WI38 (cell line): ENCODE results near the gene ENAH.
"Not testable (repeated sequence)": the region's sequence is repeated elsewhere in the genome, so short reads cannot be mapped to it uniquely, and the experiment has no call there.

Experiments used
- H3K4me3 ChIP-seq: 2 replicates; pipeline ENCODE4 v1.5.1; 2011; ENCODE audit warnings: low read depth, mild to moderate bottlenecking, control low read depth, low read length
- TF ChIP-seq, protein P1 (sequence below): IDR thresholded peaks from 2 replicates; pipeline ENCODE4 v1.5.1; 2012; ENCODE audit warnings: low read depth, mild to moderate bottlenecking, control low read depth, low read length

Gene ENAH

DNA sequence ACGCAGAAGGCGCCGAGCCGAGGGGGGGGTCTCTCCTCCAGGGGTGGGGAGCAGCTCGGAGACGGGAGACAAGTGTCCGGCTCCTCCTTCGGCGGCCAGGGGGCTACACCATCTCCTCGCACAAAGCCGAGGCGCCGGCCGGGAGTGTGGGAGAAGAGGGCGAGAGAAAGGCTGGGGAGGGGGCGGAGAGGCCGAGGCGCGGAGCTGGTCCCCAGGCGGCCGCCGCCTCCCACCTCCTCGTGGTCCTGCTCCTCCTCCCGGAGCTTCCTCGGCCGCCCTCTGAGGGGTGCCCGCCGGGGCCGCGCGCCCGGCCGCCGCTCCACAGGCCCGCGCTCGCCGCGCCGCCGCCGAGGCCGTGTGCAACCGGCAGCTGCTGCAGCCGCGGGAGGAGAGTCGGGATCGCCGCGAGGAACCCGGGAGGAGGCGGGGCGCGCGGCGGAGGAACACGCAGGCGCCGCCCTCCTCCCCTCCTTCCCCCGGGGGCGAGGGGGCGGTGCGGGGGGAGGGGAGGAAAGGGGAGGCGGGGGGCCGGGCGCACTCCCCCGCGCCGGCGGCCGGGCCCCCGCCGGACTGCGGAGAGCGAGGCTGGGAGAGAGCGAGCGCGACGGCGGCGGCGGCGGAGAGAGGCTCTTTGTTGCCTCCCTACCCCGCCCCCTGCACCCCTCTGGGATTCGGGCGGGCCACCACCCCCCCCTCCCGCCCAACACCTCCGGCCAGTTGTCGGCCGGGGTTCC is at the start of gene ENAH:
Gene ENAH (minus strand): TSS at position 395 of the 734 bp plus-strand sequence. CDS start 433 bp downstream, outside the sequence.
- TF ChIP-seq, protein P1, sequence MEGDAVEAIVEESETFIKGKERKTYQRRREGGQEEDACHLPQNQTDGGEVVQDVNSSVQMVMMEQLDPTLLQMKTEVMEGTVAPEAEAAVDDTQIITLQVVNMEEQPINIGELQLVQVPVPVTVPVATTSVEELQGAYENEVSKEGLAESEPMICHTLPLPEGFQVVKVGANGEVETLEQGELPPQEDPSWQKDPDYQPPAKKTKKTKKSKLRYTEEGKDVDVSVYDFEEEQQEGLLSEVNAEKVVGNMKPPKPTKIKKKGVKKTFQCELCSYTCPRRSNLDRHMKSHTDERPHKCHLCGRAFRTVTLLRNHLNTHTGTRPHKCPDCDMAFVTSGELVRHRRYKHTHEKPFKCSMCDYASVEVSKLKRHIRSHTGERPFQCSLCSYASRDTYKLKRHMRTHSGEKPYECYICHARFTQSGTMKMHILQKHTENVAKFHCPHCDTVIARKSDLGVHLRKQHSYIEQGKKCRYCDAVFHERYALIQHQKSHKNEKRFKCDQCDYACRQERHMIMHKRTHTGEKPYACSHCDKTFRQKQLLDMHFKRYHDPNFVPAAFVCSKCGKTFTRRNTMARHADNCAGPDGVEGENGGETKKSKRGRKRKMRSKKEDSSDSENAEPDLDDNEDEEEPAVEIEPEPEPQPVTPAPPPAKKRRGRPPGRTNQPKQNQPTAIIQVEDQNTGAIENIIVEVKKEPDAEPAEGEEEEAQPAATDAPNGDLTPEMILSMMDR: no peak
- peak within 1 kb of the TSS; percentile 77 for H3K4me3 ChIP-seq

DNA sequence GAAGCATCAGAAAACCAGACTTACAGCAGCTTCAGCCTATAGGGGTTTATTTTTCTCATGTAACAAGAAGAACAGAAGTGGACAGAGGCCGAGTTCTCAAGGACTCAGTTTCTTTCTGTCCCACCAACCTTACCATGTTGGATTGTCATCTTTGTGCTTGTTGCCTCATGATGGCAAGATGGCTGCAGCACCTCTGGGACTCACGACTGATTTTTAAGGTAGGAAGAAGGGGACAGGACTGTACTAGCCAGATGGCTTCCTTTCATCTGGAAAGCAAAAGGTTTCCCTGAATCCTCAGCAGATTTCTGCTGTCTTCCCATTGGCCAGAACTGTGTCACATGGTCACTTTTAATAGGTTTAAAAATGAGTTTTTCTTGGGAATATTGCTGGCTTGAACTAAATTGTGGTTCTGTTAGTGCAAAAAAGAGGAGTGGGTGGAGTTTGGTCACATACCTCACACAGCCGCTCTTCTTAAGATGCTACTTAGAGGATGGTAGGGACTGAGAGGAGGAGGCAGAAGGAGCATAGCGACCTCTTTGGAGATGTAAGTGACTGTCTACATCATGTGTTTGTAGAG is 48.1 kb upstream of the ENAH start:
- H3K4me3 ChIP-seq: peak overlapping the region; percentile 13; the same call in 1 of the 2 replicates
- TF ChIP-seq, protein P1: no peak

DNA sequence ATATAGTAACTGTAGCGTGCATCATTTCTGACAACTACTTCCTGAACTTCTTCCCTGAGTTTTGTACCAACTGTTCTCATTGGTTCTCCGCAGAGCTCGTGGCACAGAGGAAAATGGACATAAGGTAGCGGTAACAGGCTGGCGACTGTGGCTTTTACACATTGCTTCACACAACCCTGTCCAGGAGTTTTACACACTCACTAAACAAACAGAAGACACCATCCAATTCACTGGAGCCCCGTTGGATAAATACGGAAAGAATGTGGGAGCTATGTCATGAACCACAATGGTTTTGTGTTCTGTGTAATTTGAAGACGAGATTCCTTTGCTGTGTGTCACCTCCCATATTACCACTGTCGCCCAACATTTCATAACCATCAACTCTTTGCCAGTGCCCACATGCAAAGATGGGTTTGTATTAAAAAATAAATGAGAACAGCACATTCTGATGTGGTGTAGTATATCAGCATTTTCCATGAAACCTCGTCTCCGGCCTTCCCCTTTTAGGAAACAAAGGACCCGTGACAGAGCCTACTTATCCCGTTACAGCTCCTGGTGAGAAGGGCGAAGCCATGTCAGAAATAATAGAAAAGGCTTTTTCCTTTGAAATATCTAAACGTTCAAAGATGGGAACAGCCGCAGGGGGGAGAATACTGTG is 47.4 kb upstream of the ENAH start:
- peak overlapping the region; percentile 13; the same call in 1 of the 2 replicates for H3K4me3 ChIP-seq
- TF ChIP-seq, protein P1: no peak

GRCh38 chr1:225699336-225699735 is 46.4 kb upstream of the ENAH start:
- H3K4me3 ChIP-seq: no peak overlapping the region
- TF ChIP-seq, protein P1: no peak

DNA sequence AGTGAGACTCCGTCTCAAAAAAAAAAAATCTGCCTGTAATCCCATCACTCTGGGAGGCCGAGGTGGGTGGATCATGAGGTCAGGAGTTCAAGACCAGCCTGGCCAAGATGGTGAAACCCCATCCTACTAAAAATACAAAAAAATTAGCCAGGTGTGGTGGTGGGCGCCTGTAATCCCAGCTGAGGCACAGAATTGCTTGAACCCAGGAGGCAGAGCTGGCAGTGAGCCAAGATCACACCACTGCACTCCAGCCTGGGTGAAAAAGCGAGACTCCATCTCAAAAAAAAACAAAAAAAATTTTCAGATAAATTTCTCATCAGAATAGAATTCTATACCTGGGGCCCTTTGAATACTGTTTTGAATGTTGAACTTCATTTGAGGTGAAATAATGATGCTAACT is 45.3 kb upstream of the ENAH start:
- H3K4me3 ChIP-seq: not testable (repeated sequence)

GRCh38 chr1:225697428-225697827 is 44.5 kb upstream of the ENAH start:
- no peak overlapping the region for H3K4me3 ChIP-seq
- TF ChIP-seq, protein P1: no peak

GRCh38 chr1:225695578-225696337 is 42.8 kb upstream of the ENAH start:
- TF ChIP-seq, protein P1: no peak
- H3K4me3 ChIP-seq: no peak overlapping the region
